Measurements from ENCODE around the gene CD2AP. TPM values are rescaled to one million over a fixed set of nuclear protein-coding genes. Genes with fewer than 3 reads are reported as not detected.

Gene CD2AP
- total RNA-seq, 2 donors from 2014 or later, result 58.1 to 62.4 TPM

GRCh38 chr6:47663462-47664216 lies 186.1 kb downstream of the CD2AP start:
- TF ChIP-seq CTCF (conservative IDR thresholded peaks at IDR 0.05), result no peak
- H3K4me1 Mint-ChIP-seq, result peaks cover 38% of the 10 kb centered on the region
- Histone ChIP-seq H3K4me3 (ENCODE audit: low read length) (no peak overlapping the region), H3K9ac (ENCODE audit: extremely low read depth, low read length, poor library complexity, severe bottlenecking) (no peak overlapping the region), H3K27ac (ENCODE audit: low read depth, low read length) (no peak overlapping the region), H3K36me3 (ENCODE audit: control insufficient read depth, insufficient read depth, low read length) (peaks cover 76% of the 10 kb centered on the region), H3K4me1 (ENCODE audit: control insufficient read depth, insufficient read depth, low read length) (peaks cover 9% of the 10 kb centered on the region), H3K27me3 (ENCODE audit: control insufficient read depth, insufficient read depth, low read length, poor library complexity, severe bottlenecking) (no peaks in the 10 kb centered on the region), H3K9me3 (ENCODE audit: control insufficient read depth, low read length) (no peaks in the 10 kb centered on the region)
- H3K27me3 Mint-ChIP-seq (ENCODE audit: insufficient read depth), result no peaks in the 10 kb centered on the region
- no peaks in the 10 kb centered on the region for H3K9me3 Mint-ChIP-seq
- no peak overlapping the region for H3K4me3 Mint-ChIP-seq
- peak; percentile 86 for DNase-seq
- WGBS, 2 experiments (ENCODE audit: insufficient coverage in 1 of 2, insufficient read length in 1 of 2), result 59 to 76% methylated on average over 5 to 12 of the region's 13 CpGs
- peaks cover 15% of the 10 kb centered on the region for H3K36me3 Mint-ChIP-seq (ENCODE audit: low read depth)
- peak overlapping the region; percentile 83 for H3K27ac Mint-ChIP-seq

GRCh38 chr6:47665112-47665511 lies 187.5 kb downstream of the CD2AP start:
- peaks cover 15% of the 10 kb centered on the region for H3K36me3 Mint-ChIP-seq (ENCODE audit: low read depth)
- no peaks in the 10 kb centered on the region for H3K27me3 ChIP-seq (ENCODE audit: control insufficient read depth, insufficient read depth, low read length, poor library complexity, severe bottlenecking)

More at GRCh38 chr6:47665112-47665511, 187.5 kb downstream of the CD2AP start:
- H3K9ac ChIP-seq (ENCODE audit: extremely low read depth, low read length, poor library complexity, severe bottlenecking), result no peak overlapping the region
- Mint-ChIP-seq H3K27ac (no peak overlapping the region), H3K4me3 (no peak overlapping the region), H3K27me3 (ENCODE audit: insufficient read depth) (no peaks in the 10 kb centered on the region), H3K4me1 (peaks cover 47% of the 10 kb centered on the region), H3K9me3 (no peaks in the 10 kb centered on the region)
- H3K9me3 ChIP-seq (ENCODE audit: control insufficient read depth, low read length), result no peaks in the 10 kb centered on the region
- WGBS, 2 experiments (ENCODE audit: insufficient coverage in 1 of 2, insufficient read length in 1 of 2), result 89 to 92% methylated on average over 3 of the region's 3 CpGs
- H3K36me3 ChIP-seq (ENCODE audit: control insufficient read depth, insufficient read depth, low read length), result peaks cover 68% of the 10 kb centered on the region
- H3K4me1 ChIP-seq (ENCODE audit: control insufficient read depth, insufficient read depth, low read length), result peaks cover 8% of the 10 kb centered on the region
- H3K27ac ChIP-seq (ENCODE audit: low read depth, low read length), result no peak overlapping the region
- no peak overlapping the region for H3K4me3 ChIP-seq (ENCODE audit: low read length)
- no peak for DNase-seq
- no peak for TF ChIP-seq CTCF (conservative IDR thresholded peaks at IDR 0.05)

All from endodermal cell (in vitro differentiated cells).